Loucy (cell line): Measurements from ENCODE around the gene MYOZ3.

Experiments used
- H2AFZ ChIP-seq: fragments of 200-600 bp; sonication (generic); 2 replicates; pipeline ENCODE4 v1.6.0; 2016; ENCODE audit warnings: antibody characterized with exemption, mild to moderate bottlenecking, low read length, moderate library complexity
- H3F3A ChIP-seq: fragments of 200-600 bp; 2 replicates; pipeline ENCODE4 v1.6.0; 2016; ENCODE audit warnings: antibody characterized with exemption, low read depth, mild to moderate bottlenecking
- H3K27me3 ChIP-seq: fragments of 200-600 bp; sonication (generic); 2 replicates; pipeline ENCODE4 v1.6.1; 2014; ENCODE audit warnings: low read length, mild to moderate bottlenecking; ENCODE audit not compliant: insufficient read depth, poor library complexity, severe bottlenecking
- H3K36me3 ChIP-seq: fragments of 200-600 bp; sonication (generic); 2 replicates; pipeline ENCODE4 v1.6.1; 2016; ENCODE audit warnings: low read length; ENCODE audit not compliant: insufficient read depth
- H3K4me1 ChIP-seq: fragments of 200-600 bp; sonication (generic); 2 replicates; pipeline ENCODE4 v1.5.1; 2014; ENCODE audit warnings: low read length, mild to moderate bottlenecking; ENCODE audit not compliant: insufficient read depth, poor library complexity, severe bottlenecking
- H3K4me2 ChIP-seq: fragments of 200-600 bp; sonication (generic); 2 replicates; pipeline ENCODE4 v1.6.0; 2014; ENCODE audit warnings: antibody characterized with exemption, low read length, low read depth, mild to moderate bottlenecking; ENCODE audit not compliant: poor library complexity, severe bottlenecking
- H3K4me3 ChIP-seq: fragments of 200-600 bp; sonication (generic); 2 replicates; pipeline ENCODE4 v1.5.1; 2014; ENCODE audit warnings: low read length, mild to moderate bottlenecking, mixed read lengths; ENCODE audit not compliant: poor library complexity, severe bottlenecking
- H3K79me2 ChIP-seq: fragments of 200-600 bp; sonication (generic); 2 replicates; pipeline ENCODE4 v1.6.1; 2014; ENCODE audit warnings: low read length; ENCODE audit not compliant: insufficient read depth
- H3K9ac ChIP-seq: fragments of 200-600 bp; sonication (generic); 2 replicates; pipeline ENCODE4 v1.6.0; 2014; ENCODE audit warnings: mild to moderate bottlenecking, low read depth, low read length, moderate library complexity; ENCODE audit not compliant: poor library complexity, severe bottlenecking
- H3K9me2 ChIP-seq: fragments of 200-600 bp; sonication (generic); replicated peaks from 2 replicates; pipeline ENCODE4 v1.6.1; 2016; ENCODE audit warnings: low read depth, low read length, mixed read lengths
- H3K9me3 ChIP-seq: fragments of 200-600 bp; sonication (generic); 2 replicates; pipeline ENCODE4 v1.6.1; 2014; ENCODE audit warnings: mild to moderate bottlenecking, antibody characterized with exemption, low read length, low read depth; ENCODE audit not compliant: insufficient read depth
- H4K20me1 ChIP-seq: fragments of 200-600 bp; sonication (generic); 2 replicates; pipeline ENCODE4 v1.6.0; 2014; ENCODE audit warnings: antibody characterized with exemption, low read length, mild to moderate bottlenecking; ENCODE audit not compliant: insufficient read depth, poor library complexity, severe bottlenecking
- CTCF ChIP-seq: fragments of 200-600 bp; sonication (generic); conservative IDR thresholded peaks from 2 replicates; pipeline ENCODE4 v1.5.1; 2014; ENCODE audit warnings: mild to moderate bottlenecking, antibody characterized with exemption, low read length
- EZH2phosphoT487 ChIP-seq: fragments of 200-600 bp; IDR thresholded peaks from 2 replicates; pipeline ENCODE4 v1.6.1; 2018; ENCODE audit warnings: antibody characterized with exemption, mild to moderate bottlenecking, moderate library complexity, borderline replicate concordance

MYOZ3 gene

GRCh38 chr5:150637245-150638052, 23.6 kb upstream of the MYOZ3 start:
- H3K9me3 ChIP-seq, result no peaks in the 10 kb centered on the region
- H3K79me2 ChIP-seq, result no peaks in the 10 kb centered on the region
- no peak overlapping the region for H3K4me2 ChIP-seq
- no peak overlapping the region for H3K9ac ChIP-seq
- H3K4me3 ChIP-seq, result no peak overlapping the region
- H3K27me3 ChIP-seq, result no peaks in the 10 kb centered on the region
- TF ChIP-seq EZH2phosphoT487 (no peak), CTCF (no peak)
- no peaks in the 10 kb centered on the region for H3K4me1 ChIP-seq
- H3F3A ChIP-seq, result no peaks in the 10 kb centered on the region
- no peaks in the 10 kb centered on the region for H3K36me3 ChIP-seq
- no peaks in the 10 kb centered on the region for H4K20me1 ChIP-seq
- no peaks in the 10 kb centered on the region for H3K9me2 ChIP-seq
- H2AFZ ChIP-seq, result no peak overlapping the region

GRCh38 chr5:150638053-150638444, 23.0 kb upstream of the MYOZ3 start:
- no peak overlapping the region for H3K9ac ChIP-seq
- H4K20me1 ChIP-seq, result no peaks in the 10 kb centered on the region

GRCh38 chr5:150638488-150639376, 22.3 kb upstream of the MYOZ3 start:
- no peak overlapping the region for H3K4me2 ChIP-seq
- H3K9ac ChIP-seq, result no peak overlapping the region

More at GRCh38 chr5:150638053-150638444, 23.0 kb upstream of the MYOZ3 start:
- TF ChIP-seq EZH2phosphoT487 (no peak), CTCF (no peak)
- H3K9me3 ChIP-seq, result no peaks in the 10 kb centered on the region
- no peaks in the 10 kb centered on the region for H3K4me1 ChIP-seq
- H3F3A ChIP-seq, result no peaks in the 10 kb centered on the region
- no peak overlapping the region for H2AFZ ChIP-seq
- no peaks in the 10 kb centered on the region for H3K9me2 ChIP-seq
- H3K27me3 ChIP-seq, result no peaks in the 10 kb centered on the region
- H3K4me3 ChIP-seq, result no peak overlapping the region
- no peak overlapping the region for H3K4me2 ChIP-seq
- H3K36me3 ChIP-seq, result no peaks in the 10 kb centered on the region
- no peaks in the 10 kb centered on the region for H3K79me2 ChIP-seq

More at GRCh38 chr5:150638488-150639376, 22.3 kb upstream of the MYOZ3 start:
- Histone ChIP-seq H3K9me3 (no peaks in the 10 kb centered on the region), H3K4me3 (no peak overlapping the region), H3K27me3 (no peaks in the 10 kb centered on the region), H2AFZ (no peak overlapping the region), H3F3A (no peaks in the 10 kb centered on the region), H4K20me1 (no peaks in the 10 kb centered on the region), H3K4me1 (no peaks in the 10 kb centered on the region), H3K9me2 (no peaks in the 10 kb centered on the region), H3K36me3 (no peaks in the 10 kb centered on the region), H3K79me2 (no peaks in the 10 kb centered on the region)
- no peak for TF ChIP-seq CTCF
- TF ChIP-seq EZH2phosphoT487, result no peak
